GM12874 (cell line): ENCODE measurements around the gene PCDHGA6.

Experiments used
- CTCF ChIP-seq: IDR thresholded peaks from 2 replicates; pipeline ENCODE4 v1.5.1; 2011; ENCODE audit warnings: low read depth, mild to moderate bottlenecking, control low read depth, low read length, moderate library complexity; ENCODE audit not compliant: insufficient read depth

The PCDHGA6 gene

GRCh38 chr5:141356133-141356532 is 17.6 kb upstream of the PCDHGA6 start:
- TF ChIP-seq CTCF: no peak

GRCh38 chr5:141356950-141357349 is 16.7 kb upstream of the PCDHGA6 start:
- TF ChIP-seq CTCF: no peak

GRCh38 chr5:141359790-141360426 is 13.8 kb upstream of the PCDHGA6 start, which contains the start of gene PCDHGB2:
TSS of gene PCDHGB2 (plus strand) at chr5:141359994. CDS start at chr5:141360136, 142 bp downstream.
- peak; percentile 35; the same call in 1 of the 2 replicates for TF ChIP-seq CTCF

- TF ChIP-seq CTCF: no peak
These were observed 13.0 kb upstream of the PCDHGA6 start for GRCh38 chr5:141360685-141361084.

- no peak for TF ChIP-seq CTCF
These were observed 11.0 kb upstream of the PCDHGA6 start for GRCh38 chr5:141362719-141363118.

DNA sequence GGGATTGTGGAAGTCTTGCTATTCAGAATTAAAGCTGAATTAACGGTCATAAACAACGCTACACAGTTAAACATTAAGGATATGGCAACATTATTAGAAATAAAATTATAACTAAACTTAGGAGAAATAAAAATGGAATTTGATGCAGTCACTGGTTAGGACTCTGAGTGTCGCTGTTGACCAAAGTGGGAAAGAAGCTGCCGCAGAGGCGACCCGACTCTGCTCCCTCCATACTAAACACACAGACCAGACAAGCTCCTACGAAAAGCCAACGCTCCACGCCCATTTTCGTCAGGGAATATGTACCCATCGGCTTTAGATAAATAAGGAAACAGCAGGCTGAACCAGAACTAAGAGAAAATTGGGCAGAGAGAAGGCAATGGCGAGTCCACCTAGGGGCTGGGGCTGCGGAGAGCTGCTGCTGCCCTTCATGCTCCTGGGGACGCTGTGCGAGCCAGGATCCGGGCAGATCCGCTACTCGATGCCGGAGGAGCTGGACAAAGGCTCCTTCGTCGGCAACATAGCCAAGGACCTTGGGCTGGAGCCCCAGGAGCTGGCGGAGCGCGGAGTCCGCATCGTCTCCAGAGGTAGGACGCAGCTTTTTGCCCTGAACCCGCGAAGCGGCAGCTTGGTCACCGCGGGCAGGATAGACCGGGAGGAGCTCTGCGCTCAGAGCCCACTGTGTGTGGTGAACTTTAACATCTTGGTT is 9.6 kb upstream of the PCDHGA6 start, which contains the start of gene PCDHGA5:
TSS of gene PCDHGA5 (plus strand) at position 211 of the 709 bp plus-strand sequence. CDS start at position 380, 169 bp downstream.
- TF ChIP-seq CTCF: no peak

GRCh38 chr5:141366016-141366896 is 7.4 kb upstream of the PCDHGA6 start:
- TF ChIP-seq CTCF: no peak
